PC-3 (cell line): ENCODE measurements around the gene IGLL1. TPM values are rescaled to one million over a fixed set of nuclear protein-coding genes. Genes with fewer than 3 reads are reported as not detected.

Experiments
- ATAC-seq: fragments of 200-7000 bp; cut with Tn5 transposase; 2 replicates; pipeline ENCODE4 v1.9.1; 2020; ENCODE audit warnings: mild to moderate bottlenecking, moderate library complexity
- BruUV-seq: library from RNA; stranded (reverse); fragments of 400-500 nt; replicated peaks from 2 replicates; lab custom pipeline; 2021; lab: Mats Ljungman, UMichigan
- CTCF ChIA-PET: fragments of 300-600 bp; sonication (Branson Sonifier 250); formaldehyde crosslinking; loops from one replicate; lab custom pipeline; 2022; ENCODE audit warnings: antibody characterized with exemption; lab: Charles Lee
- POLR2A ChIA-PET: fragments of 300-600 bp; sonication (Branson Sonifier 250); formaldehyde crosslinking; loops from one replicate; lab custom pipeline; 2022; ENCODE audit warnings: antibody characterized with exemption; ENCODE audit not compliant: unreplicated experiment; lab: Charles Lee
- DNase-seq: peaks from one replicate; pipeline ENCODE4 v3.0.0-alpha.2; 2015
- H2AFZ ChIP-seq: fragments of 300-600 bp; sonication (generic); 2 replicates; pipeline ENCODE4 v1.6.0; 2016; ENCODE audit warnings: antibody characterized with exemption, low read length
- H3F3A ChIP-seq: fragments of 300-600 bp; sonication (generic); one replicate; pipeline ENCODE4 v1.6.0; 2017; ENCODE audit warnings: antibody characterized with exemption, low read length, control low read depth, mild to moderate bottlenecking; ENCODE audit not compliant: unreplicated experiment
- H3K27ac ChIP-seq: fragments of 300-600 bp; sonication (generic); 2 replicates; pipeline ENCODE4 v1.5.1; 2016; ENCODE audit warnings: mild to moderate bottlenecking, low read length
- H3K27me3 ChIP-seq: fragments of 300-600 bp; sonication (generic); 2 replicates; pipeline ENCODE4 v1.6.1; 2016; ENCODE audit warnings: low read length, mixed read lengths
- H3K36me3 ChIP-seq: fragments of 300-600 bp; sonication (generic); 2 replicates; pipeline ENCODE4 v1.6.1; 2016; ENCODE audit warnings: low read depth, mixed run types, low read length, mixed read lengths
- H3K4me1 ChIP-seq: fragments of 300-600 bp; sonication (generic); 2 replicates; pipeline ENCODE4 v1.5.1; 2016; ENCODE audit warnings: low read length; ENCODE audit not compliant: insufficient read depth
- H3K4me2 ChIP-seq: fragments of 300-600 bp; sonication (generic); 2 replicates; pipeline ENCODE4 v1.6.0; 2016; ENCODE audit warnings: low read length
- H3K4me3 ChIP-seq: fragments of 300-600 bp; sonication (generic); 2 replicates; pipeline ENCODE4 v1.5.1; 2016; ENCODE audit warnings: mild to moderate bottlenecking, low read length, mixed read lengths
- H3K79me2 ChIP-seq: fragments of 300-600 bp; sonication (generic); 2 replicates; pipeline ENCODE4 v1.6.1; 2017; ENCODE audit warnings: low read length, mixed read lengths
- H3K9ac ChIP-seq: fragments of 300-600 bp; sonication (generic); 2 replicates; pipeline ENCODE4 v1.6.0; 2016; ENCODE audit warnings: mild to moderate bottlenecking, low read length
- H3K9me2 ChIP-seq: fragments of 300-600 bp; sonication (generic); replicated peaks from 2 replicates; pipeline ENCODE4 v1.6.1; 2016; ENCODE audit warnings: mixed run types, low read length, mixed read lengths
- H3K9me3 ChIP-seq: fragments of 300-600 bp; sonication (generic); 2 replicates; pipeline ENCODE4 v1.6.1; 2016; ENCODE audit warnings: low read length, mixed read lengths
- H4K20me1 ChIP-seq: fragments of 300-600 bp; sonication (generic); 2 replicates; pipeline ENCODE4 v1.6.1; 2016; ENCODE audit warnings: low read length, mixed read lengths
- EZH2 ChIP-seq: fragments of 300-600 bp; sonication (generic); IDR thresholded peaks from one replicate; pipeline ENCODE4 v1.6.1; 2017; ENCODE audit warnings: antibody characterized with exemption, mild to moderate bottlenecking, low read length; ENCODE audit not compliant: unreplicated experiment
- EZH2phosphoT487 ChIP-seq: fragments of 300-600 bp; sonication (generic); IDR thresholded peaks from 2 replicates; pipeline ENCODE4 v1.6.1; 2018; ENCODE audit warnings: mild to moderate bottlenecking, antibody characterized with exemption, low read length, borderline replicate concordance
- intact Hi-C: fragments of 100-400 bp; cut with micrococcal nuclease; formaldehyde crosslinking; loops from 2 replicates; pipeline ENCODE4 v1.9.0; 2023
- total RNA-seq: library from RNA; depleted of rRNA; stranded (reverse); fragments of >200 nt; gene quantifications from 2 replicates; pipeline ENCODE4 v1.2.3, GENCODE V29; 2014
- TF ChIP-seq, protein P1 (sequence below): fragments of 300-600 bp; sonication (generic); conservative IDR thresholded peaks from 2 replicates; pipeline ENCODE4 v1.5.1; 2017; ENCODE audit warnings: antibody characterized with exemption, low read depth, mild to moderate bottlenecking, low read length

Gene IGLL1
- total RNA-seq, 1 experiment from 2014 or later = not detected

DNA sequence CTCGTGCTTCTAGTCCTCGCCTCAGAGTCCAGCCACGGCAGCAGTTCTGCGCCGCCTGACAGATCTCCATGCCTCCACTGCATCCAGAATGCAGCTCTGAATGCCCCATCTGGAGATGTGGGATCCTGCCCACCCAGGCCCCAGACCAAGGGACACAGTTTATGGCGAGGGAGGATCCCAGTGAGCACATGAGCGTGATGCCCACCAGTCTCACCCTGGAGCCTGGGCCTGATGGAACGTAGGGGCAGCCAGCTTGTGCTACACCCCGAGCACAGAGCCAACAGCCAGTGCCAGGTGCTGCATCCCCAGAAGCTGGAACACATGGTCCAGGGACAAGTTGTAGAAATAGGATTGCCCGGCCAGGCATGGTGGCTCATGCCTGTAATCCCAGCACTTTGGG lies 10.4 kb downstream of the IGLL1 start:
- ChIA-PET CTCF (no interaction called here), POLR2A (no interaction called here)
- H4K20me1 ChIP-seq = no peaks in the 10 kb centered on the region
- no peak overlapping the region for H2AFZ ChIP-seq
- no peaks in the 10 kb centered on the region for H3K4me1 ChIP-seq
- no peaks in the 10 kb centered on the region for H3K9me2 ChIP-seq
- no peak overlapping the region for H3K9ac ChIP-seq
- no peaks in the 10 kb centered on the region for H3K79me2 ChIP-seq
- H3K27ac ChIP-seq = no peak overlapping the region
- no peaks in the 10 kb centered on the region for H3K9me3 ChIP-seq
- H3K27me3 ChIP-seq = no peaks in the 10 kb centered on the region
- H3K4me3 ChIP-seq = no peak overlapping the region
- no peak for DNase-seq
- intact Hi-C loops = no loop called here
- TF ChIP-seq EZH2 = no peak
- TF ChIP-seq, protein P1, sequence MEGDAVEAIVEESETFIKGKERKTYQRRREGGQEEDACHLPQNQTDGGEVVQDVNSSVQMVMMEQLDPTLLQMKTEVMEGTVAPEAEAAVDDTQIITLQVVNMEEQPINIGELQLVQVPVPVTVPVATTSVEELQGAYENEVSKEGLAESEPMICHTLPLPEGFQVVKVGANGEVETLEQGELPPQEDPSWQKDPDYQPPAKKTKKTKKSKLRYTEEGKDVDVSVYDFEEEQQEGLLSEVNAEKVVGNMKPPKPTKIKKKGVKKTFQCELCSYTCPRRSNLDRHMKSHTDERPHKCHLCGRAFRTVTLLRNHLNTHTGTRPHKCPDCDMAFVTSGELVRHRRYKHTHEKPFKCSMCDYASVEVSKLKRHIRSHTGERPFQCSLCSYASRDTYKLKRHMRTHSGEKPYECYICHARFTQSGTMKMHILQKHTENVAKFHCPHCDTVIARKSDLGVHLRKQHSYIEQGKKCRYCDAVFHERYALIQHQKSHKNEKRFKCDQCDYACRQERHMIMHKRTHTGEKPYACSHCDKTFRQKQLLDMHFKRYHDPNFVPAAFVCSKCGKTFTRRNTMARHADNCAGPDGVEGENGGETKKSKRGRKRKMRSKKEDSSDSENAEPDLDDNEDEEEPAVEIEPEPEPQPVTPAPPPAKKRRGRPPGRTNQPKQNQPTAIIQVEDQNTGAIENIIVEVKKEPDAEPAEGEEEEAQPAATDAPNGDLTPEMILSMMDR = no peak
- TF ChIP-seq EZH2phosphoT487 = no peak
- no TSS peak for BruUV-seq
- no peak overlapping the region for H3K4me2 ChIP-seq
- H3K36me3 ChIP-seq = no peaks in the 10 kb centered on the region
- ATAC-seq = no peak
- H3F3A ChIP-seq = no peaks in the 10 kb centered on the region

DNA sequence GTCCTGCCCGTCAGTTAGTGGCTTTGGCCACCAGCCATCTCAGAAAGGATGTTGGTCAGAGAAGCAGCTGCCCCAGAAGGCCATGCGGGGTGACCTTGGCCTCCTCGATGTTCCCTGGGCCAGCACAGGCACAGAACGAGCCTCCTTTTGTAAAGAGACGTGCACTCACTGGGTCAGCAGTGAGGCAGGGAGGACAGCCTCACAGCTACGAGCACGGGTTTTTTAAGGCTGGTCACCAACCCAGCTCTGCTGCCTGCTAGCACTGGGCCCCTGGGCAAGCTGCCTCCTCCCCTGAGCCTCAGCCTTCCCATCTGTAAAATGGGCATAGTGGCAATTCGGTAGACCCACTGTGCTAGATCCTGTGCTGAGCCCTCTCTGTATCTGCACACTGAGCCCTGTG lies 10.8 kb downstream of the IGLL1 start:
- Histone ChIP-seq H3K27me3 (no peaks in the 10 kb centered on the region), H2AFZ (no peak overlapping the region), H3K79me2 (no peaks in the 10 kb centered on the region), H3K4me1 (no peaks in the 10 kb centered on the region), H3K4me2 (no peak overlapping the region), H3F3A (no peaks in the 10 kb centered on the region), H3K9ac (no peak overlapping the region), H3K4me3 (no peak overlapping the region), H3K27ac (no peak overlapping the region), H3K9me3 (no peaks in the 10 kb centered on the region), H3K36me3 (no peaks in the 10 kb centered on the region), H4K20me1 (no peaks in the 10 kb centered on the region), H3K9me2 (no peaks in the 10 kb centered on the region)
- ATAC-seq (no peak), DNase-seq (no peak)
- BruUV-seq = no TSS peak
- POLR2A ChIA-PET = no interaction called here
- CTCF ChIA-PET = no interaction called here
- TF ChIP-seq, protein P1 = no peak
- TF ChIP-seq EZH2phosphoT487 = no peak
- no peak for TF ChIP-seq EZH2
- intact Hi-C loops = no loop called here

DNA sequence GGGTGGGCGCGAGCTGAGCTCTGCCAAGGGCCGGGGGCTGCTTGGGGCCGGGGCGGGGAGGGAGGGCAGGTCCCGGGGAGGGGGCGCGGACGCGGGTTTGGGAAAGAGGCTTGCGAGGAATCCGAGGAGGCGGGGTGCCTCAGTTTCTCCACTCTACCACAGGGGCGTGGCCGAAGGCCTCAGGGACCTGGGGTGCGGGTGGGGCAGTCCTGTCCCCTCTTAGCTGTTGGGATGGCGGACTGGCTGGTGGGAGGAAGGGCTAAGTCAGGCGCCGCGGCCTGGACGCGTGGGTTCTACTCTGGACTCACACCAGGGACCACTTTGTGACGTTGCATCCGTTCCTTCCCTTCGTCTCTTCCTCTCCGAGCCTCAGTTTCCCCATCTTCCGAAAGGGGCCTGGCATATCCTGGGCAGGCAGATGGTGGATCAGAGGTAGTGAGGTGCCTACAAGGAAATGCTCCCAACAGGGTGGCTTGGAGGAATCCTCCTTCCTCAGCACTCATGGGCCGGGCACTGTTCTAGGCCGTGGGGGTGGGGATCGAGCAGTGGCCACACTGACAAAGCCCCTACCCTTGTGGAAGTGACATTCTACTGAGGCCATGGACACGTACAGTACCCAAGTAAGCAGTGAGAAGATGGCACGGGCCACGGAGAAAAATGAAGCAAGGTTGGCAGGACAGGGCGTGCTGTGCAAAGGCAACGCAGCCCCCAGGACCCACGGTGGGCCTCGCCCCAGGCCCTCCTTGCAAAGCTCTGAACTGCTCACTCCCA lies 13.2 kb downstream of the IGLL1 start:
- H3K4me3 ChIP-seq = no peak overlapping the region
- H3K27me3 ChIP-seq = no peaks in the 10 kb centered on the region
- intact Hi-C loops = no loop called here
- no peaks in the 10 kb centered on the region for H3K79me2 ChIP-seq
- no peaks in the 10 kb centered on the region for H3K9me3 ChIP-seq
- ChIA-PET CTCF (no interaction called here), POLR2A (no interaction called here)
- DNase-seq (no peak), ATAC-seq (no peak)
- no peak overlapping the region for H3K27ac ChIP-seq
- no peaks in the 10 kb centered on the region for H4K20me1 ChIP-seq
- no peaks in the 10 kb centered on the region for H3F3A ChIP-seq
- H3K9me2 ChIP-seq = no peaks in the 10 kb centered on the region
- H3K9ac ChIP-seq = no peak overlapping the region
- H3K4me2 ChIP-seq = no peak overlapping the region
- TF ChIP-seq, protein P1 = no peak
- no peak for TF ChIP-seq EZH2
- TF ChIP-seq EZH2phosphoT487 = no peak
- no peak overlapping the region for H2AFZ ChIP-seq
- no TSS peak for BruUV-seq
- H3K36me3 ChIP-seq = no peaks in the 10 kb centered on the region
- H3K4me1 ChIP-seq = no peaks in the 10 kb centered on the region
